K562 (cell line): ENCODE measurements around the gene MPV17L2. TPM values are rescaled to one million over a fixed set of nuclear protein-coding genes. Genes with fewer than 3 reads are reported as not detected.

Source experiments
- ADNP ChIP-seq: fragments of 200-800 bp; sonication (Bioruptor generic); IDR thresholded peaks from 2 replicates; pipeline ENCODE4 v1.6.1; 2016; ENCODE audit warnings: missing genetic modification characterization, missing compliant biosample characterization
- CBX3 ChIP-seq, 2 experiments: IDR thresholded peaks; 1 replicate in 1 of 2; 2 replicates in 1 of 2; pipeline ENCODE4 v1.6.1; 2012; ENCODE audit warnings: inconsistent platforms in 2 of 2, low read length in 2 of 2, borderline replicate concordance in 1 of 2, control low read depth in 1 of 2
- CREM ChIP-seq: IDR thresholded peaks from 2 replicates; pipeline ENCODE4 v1.6.1; 2014; ENCODE audit warnings: antibody characterized with exemption, low read depth
- DMBX1 ChIP-seq: fragments of 250-450 bp; sonication (Bioruptor Pico); IDR thresholded peaks from 2 replicates; pipeline ENCODE4 v1.8.0; 2022; ENCODE audit warnings: inconsistent platforms, mild to moderate bottlenecking, moderate library complexity, borderline replicate concordance
- ETV1 ChIP-seq: fragments of 450-650 bp; conservative IDR thresholded peaks from 2 replicates; pipeline ENCODE4 v1.6.1; 2016; ENCODE audit warnings: missing genetic modification characterization, control low read depth, low read depth, missing compliant biosample characterization
- HDAC6 ChIP-seq: IDR thresholded peaks from 2 replicates; pipeline ENCODE4 v1.6.1; 2012; ENCODE audit warnings: low read depth, mild to moderate bottlenecking, control low read depth, inconsistent platforms, low read length, moderate library complexity
- HDAC8 ChIP-seq: fragments of 450-650 bp; IDR thresholded peaks from 2 replicates; pipeline ENCODE4 v1.6.1; 2016; ENCODE audit warnings: mild to moderate bottlenecking, missing genetic modification characterization, moderate library complexity, missing compliant biosample characterization
- KAT2B ChIP-seq: IDR thresholded peaks from one replicate; pipeline ENCODE4 v1.6.1; 2012; ENCODE audit warnings: low read depth, mild to moderate bottlenecking, control low read depth, inconsistent platforms, low read length, moderate library complexity
- KHSRP ChIP-seq: fragments of 450-650 bp; IDR thresholded peaks from 2 replicates; pipeline ENCODE4 v1.6.1; 2017
- NKRF ChIP-seq: fragments of 450-650 bp; IDR thresholded peaks from 2 replicates; pipeline ENCODE4 v1.6.1; 2016; ENCODE audit warnings: borderline replicate concordance
- NR4A1 ChIP-seq, 2 experiments: fragments of 250-450 bp in 1 of 2; fragments of 450-650 bp in 1 of 2; sonication (Bioruptor Pico) in 1 of 2; IDR thresholded peaks; 2 replicates each; pipeline versions ENCODE4 v1.4.0 to v1.6.1; 2016 to 2020; ENCODE audit warnings: mild to moderate bottlenecking in 2 of 2, missing compliant biosample characterization in 1 of 2, missing genetic modification characterization in 1 of 2, moderate library complexity in 1 of 2
- POLR2A ChIP-seq: fragments of 450-650 bp; conservative IDR thresholded peaks from 2 replicates; pipeline ENCODE4 v1.6.1; 2016
- TCF3 ChIP-seq: sonication (generic); formaldehyde crosslinking; IDR thresholded peaks from 2 replicates; pipeline ENCODE4 v1.4.0; 2020; ENCODE audit warnings: mild to moderate bottlenecking, missing genetic modification reagents
- TEAD1 ChIP-seq, 2 experiments: fragments of 450-650 bp in 1 of 2; sonication (generic) in 1 of 2; formaldehyde crosslinking; IDR thresholded peaks; 2 replicates each; pipeline versions ENCODE4 v1.4.0 to v1.8.0; 2020 to 2022; ENCODE audit warnings: mild to moderate bottlenecking in 2 of 2, missing genetic modification reagents in 1 of 2
- USF1 ChIP-seq: sonication (generic); formaldehyde crosslinking; IDR thresholded peaks from 2 replicates; pipeline ENCODE4 v1.9.0; 2022; ENCODE audit warnings: mild to moderate bottlenecking, missing genetic modification reagents
- ZHX1 ChIP-seq: fragments of 150-350 bp; conservative IDR thresholded peaks from 2 replicates; pipeline ENCODE4 v1.6.1; 2014; ENCODE audit warnings: low read length
- ZNF592 ChIP-seq: fragments of 450-650 bp; IDR thresholded peaks from 2 replicates; pipeline ENCODE4 v1.6.1; 2017; ENCODE audit warnings: antibody characterized with exemption, mild to moderate bottlenecking
- ZSCAN29 ChIP-seq: fragments of 450-650 bp; IDR thresholded peaks from 2 replicates; pipeline ENCODE4 v1.6.1; 2017
- polyA plus RNA-seq, 8 experiments: library from polyadenylated mRNA; depleted of rRNA in 4 of 8; stranded (reverse) in 5 of 8; unstranded in 3 of 8; fragments of >200 nt; fragmentation: Nextera tagmentation in 2 of 8; fragmentation: Illumina TruSeq in 1 of 8; extraction: Ambion mirVana in 2 of 8; extraction: Trizol in 1 of 8; gene quantifications; 2 replicates each; pipeline versions ENCODE4 v1.2.1 to v1.2.3, GENCODE V29; 2011 to 2014; ENCODE audit warnings: inconsistent platforms in 1 of 8, missing spikeins in 1 of 8
- total RNA-seq, 7 experiments: library from RNA; depleted of rRNA in 6 of 7; stranded (reverse); fragments of >200 nt in 6 of 7; fragmentation: Illumina TruSeq in 2 of 7; extraction: Trizol in 2 of 7; gene quantifications; 2 replicates each; pipeline versions ENCODE4 v1.2.1 to v1.2.3, GENCODE V29; 2011 to 2021; ENCODE audit warnings: low replicate concordance in 1 of 7

MPV17L2 gene
- total and polyA plus RNA-seq, 9 of the 15 experiments (the other 6 are each of a cell fraction or from before 2014, with no cell fraction given), result 10.6 to 60.2 (median 28.5) TPM

GRCh38 chr19:18156841-18157464 lies 36.1 kb upstream of the MPV17L2 start (continued):
- TF ChIP-seq ZNF592 (peak; percentile 80), TCF3 (CRISPR knock-in tag) (peak; percentile 91), POLR2A (0 out of 2 replicates have a peak, but pooled peaks have one; percentile 34), CBX3 (IDR thresholded peaks at IDR 0.05; ENCODE audit: borderline replicate concordance in 1 of 2, low read length in 2 of 2) (peak in 1 of 2 experiments; percentile 50; a peak in 1 of 3 replicates), USF1 (CRISPR knock-in tag) (peak; percentile 95), NR4A1 (CRISPR knock-in tag; IDR thresholded peaks at IDR 0.05) (peak; percentile 52; the same call in 1 of the 2 replicates), NR4A1 (tag; IDR thresholded peaks at IDR 0.05) (peak; percentile 72), TEAD1 (CRISPR knock-in tag; IDR thresholded peaks at IDR 0.05) (peak; percentile 31 to 54; a peak in 1 of 4 replicates), HDAC6 (no peak), ZSCAN29 (no peak), NKRF (peak; percentile 83; the same call in 1 of the 2 replicates), ZHX1 (0 out of 2 replicates have a peak, but pooled peaks have one; percentile 19), DMBX1 (CRISPR knock-in tag) (no peak), KHSRP (no peak), HDAC8 (tag) (0 out of 2 replicates have a peak, but pooled peaks have one; percentile 22), CREM (peak; percentile 70), KAT2B (no peak), ADNP (no peak), ETV1 (tag) (no peak)
